Panc1 (cell line): ENCODE measurements around the gene CPS1. TPM values are rescaled to one million over a fixed set of nuclear protein-coding genes. Genes with fewer than 3 reads are reported as not detected.

Experiments used
- ATAC-seq: fragments of 200-7000 bp; cut with Tn5 transposase; 2 replicates; pipeline ENCODE4 v1.9.1; 2020; ENCODE audit warnings: mild to moderate bottlenecking, moderate library complexity
- BruUV-seq: library from RNA; stranded (reverse); fragments of 400-500 nt; replicated peaks from 2 replicates; lab custom pipeline; 2021; lab: Mats Ljungman, UMichigan
- CTCF ChIA-PET: fragments of 300-600 bp; sonication (Branson Sonifier 250); formaldehyde crosslinking; loops from one replicate; lab custom pipeline; 2022; ENCODE audit warnings: antibody characterized with exemption; lab: Charles Lee
- POLR2A ChIA-PET: fragments of 300-600 bp; sonication (Branson Sonifier 250); formaldehyde crosslinking; loops from one replicate; lab custom pipeline; 2022; ENCODE audit warnings: antibody characterized with exemption; lab: Charles Lee
- DNase-seq: peaks from one replicate; pipeline ENCODE4 v3.0.0-alpha.2; 2010; ENCODE audit warnings: low read depth, low spot score
- H3K27ac ChIP-seq: 2 replicates; pipeline ENCODE4 v1.5.1; 2011; ENCODE audit warnings: mild to moderate bottlenecking, low read length, inconsistent platforms
- H3K27me3 ChIP-seq: fragments of 200-500 bp; sonication (Bioruptor generic); 2 replicates; pipeline ENCODE4 v1.6.0; 2014; ENCODE audit warnings: low read length, inconsistent platforms; ENCODE audit not compliant: control insufficient read depth, insufficient read depth
- H3K36me3 ChIP-seq: fragments of 200-500 bp; sonication (Bioruptor generic); 2 replicates; pipeline ENCODE4 v1.5.1; 2014; ENCODE audit warnings: inconsistent platforms, mild to moderate bottlenecking, low read length, moderate library complexity; ENCODE audit not compliant: control insufficient read depth, insufficient read depth
- H3K4me1 ChIP-seq: 2 replicates; pipeline ENCODE4 v1.5.1; 2011; ENCODE audit warnings: inconsistent platforms, mild to moderate bottlenecking, low read length, moderate library complexity; ENCODE audit not compliant: control insufficient read depth, insufficient read depth
- H3K4me3 ChIP-seq, 2 experiments: 2 replicates each; pipeline ENCODE4 v1.5.1; 2011 to 2012; ENCODE audit warnings: low read depth in 2 of 2, low read length in 2 of 2, mild to moderate bottlenecking in 2 of 2, inconsistent platforms in 1 of 2, moderate library complexity in 1 of 2
- H3K9me3 ChIP-seq: fragments of 200-500 bp; sonication (Bioruptor generic); 2 replicates; pipeline ENCODE4 v1.5.1; 2014; ENCODE audit warnings: low read depth, mild to moderate bottlenecking, inconsistent platforms, low read length, moderate library complexity; ENCODE audit not compliant: control insufficient read depth, insufficient read depth
- CTCF ChIP-seq: fragments of 450-650 bp; IDR thresholded peaks from 2 replicates; pipeline ENCODE4 v1.5.1; 2017; ENCODE audit warnings: mild to moderate bottlenecking
- POLR2AphosphoS5 ChIP-seq: IDR thresholded peaks from 2 replicates; pipeline ENCODE4 v1.6.1; 2012; ENCODE audit warnings: mild to moderate bottlenecking, low read depth, low read length, moderate library complexity
- REST ChIP-seq, 2 experiments: IDR thresholded peaks; 2 replicates each; pipeline ENCODE4 v1.6.1; 2011 to 2012; ENCODE audit warnings: low read depth in 2 of 2, control low read depth in 1 of 2, low read length in 1 of 2, mild to moderate bottlenecking in 1 of 2, moderate library complexity in 1 of 2; ENCODE audit not compliant: insufficient read depth in 1 of 2
- SIN3A ChIP-seq: IDR thresholded peaks from 2 replicates; pipeline ENCODE4 v1.6.1; 2012; ENCODE audit warnings: low read depth, mild to moderate bottlenecking, low read length, moderate library complexity, borderline replicate concordance; ENCODE audit not compliant: insufficient read depth
- TCF7L2 ChIP-seq: IDR thresholded peaks from 2 replicates; pipeline ENCODE4 v1.6.1; 2011; ENCODE audit warnings: mild to moderate bottlenecking, low read depth, low read length, inconsistent platforms
- in situ Hi-C: cut with HindIII; loops from 2 replicates; pipeline ENCODE4 v1.10.0; 2016; ENCODE audit warnings: low sequenced_read_pairs, low pct_unique_long_range_greater_than_20kb
- intact Hi-C: fragments of 100-400 bp; cut with micrococcal nuclease; formaldehyde crosslinking; loops from one replicate; pipeline ENCODE4 v1.10.0; 2022; ENCODE audit not compliant: unreplicated experiment
- total RNA-seq: library from RNA; stranded (reverse); gene quantifications from one replicate; pipeline ENCODE4 v1.2.1, GENCODE V29; 2021; ENCODE audit not compliant: unreplicated experiment

CPS1 gene
- total RNA-seq, 1 experiment from 2014 or later = 5.1 TPM

- ChIA-PET CTCF (no interaction called here), POLR2A (no interaction called here)
- H3K36me3 ChIP-seq = no peaks in the 10 kb centered on the region
- intact Hi-C loops = no loop called here
- no peak for TF ChIP-seq SIN3A
- TF ChIP-seq POLR2AphosphoS5 = no peak
- TF ChIP-seq REST (IDR thresholded peaks at IDR 0.05; ENCODE audit: insufficient read depth in 1 of 2, low read depth in 2 of 2, low read length in 1 of 2) = no peak
- no peak for TF ChIP-seq CTCF
- TF ChIP-seq TCF7L2 = no peak
- in situ Hi-C loops = no loop called here
- DNase-seq (no peak), ATAC-seq (no peak)
- no peaks in the 10 kb centered on the region for H3K9me3 ChIP-seq
- no peak overlapping the region for H3K4me3 ChIP-seq
- H3K4me1 ChIP-seq = no peaks in the 10 kb centered on the region
- no peak overlapping the region for H3K27ac ChIP-seq
- BruUV-seq = no TSS peak
- no peaks in the 10 kb centered on the region for H3K27me3 ChIP-seq
Observed at GRCh38 chr2:210548031-210548430, 8.4 kb upstream of the CPS1 start.

GRCh38 chr2:210548878-210549384, 7.5 kb upstream of the CPS1 start:
- Histone ChIP-seq H3K4me1 (no peaks in the 10 kb centered on the region), H3K27ac (no peak overlapping the region), H3K4me3 (no peak overlapping the region), H3K9me3 (no peaks in the 10 kb centered on the region), H3K27me3 (no peaks in the 10 kb centered on the region), H3K36me3 (no peaks in the 10 kb centered on the region)
- CTCF ChIA-PET = no interaction called here
- ATAC-seq (no peak), DNase-seq (no peak)
- no TSS peak for BruUV-seq
- in situ Hi-C loops = no loop called here
- intact Hi-C loops = no loop called here
- TF ChIP-seq POLR2AphosphoS5 (no peak), CTCF (no peak), REST (IDR thresholded peaks at IDR 0.05; ENCODE audit: insufficient read depth in 1 of 2, low read depth in 2 of 2, low read length in 1 of 2) (no peak), TCF7L2 (no peak), SIN3A (no peak)
- POLR2A ChIA-PET = no interaction called here
